CD4-positive, alpha-beta T cell treated with Interleukin-10 for 1 hour (primary cell): ENCODE data around the gene GNE.
"Not testable (repeated sequence)": the region's sequence is repeated elsewhere in the genome, so short reads cannot be mapped to it uniquely, and the experiment has no call there.

ENCODE experiments used
- DNase-seq: peaks from one replicate; pipeline ENCODE4 v3.0.0-alpha.2; 2020

GNE gene

GRCh38 chr9:36263683-36264082 lies 5.4 kb upstream of the GNE start:
- DNase-seq, result no peak

GRCh38 chr9:36258996-36259533 lies 817 bp upstream of the GNE start:
- DNase-seq, result no peak

- no peak for DNase-seq
Observed at GRCh38 chr9:36251428-36251827, 6.8 kb downstream of the GNE start.

- no peak for DNase-seq
Observed at GRCh38 chr9:36250079-36250478, 8.2 kb downstream of the GNE start.

- no peak for DNase-seq
Observed at GRCh38 chr9:36249189-36249588, 9.1 kb downstream of the GNE start.

GRCh38 chr9:36248061-36248460 lies 10.2 kb downstream of the GNE start:
- DNase-seq, result peak; percentile 57

- no peak for DNase-seq
Observed at GRCh38 chr9:36247356-36247755, 10.9 kb downstream of the GNE start.

- DNase-seq, result no peak
Observed at GRCh38 chr9:36245906-36246305, 12.3 kb downstream of the GNE start.

- not testable (repeated sequence) for DNase-seq
Observed at GRCh38 chr9:36239675-36240074, 18.6 kb downstream of the GNE start.

- DNase-seq, result not testable (repeated sequence)
Observed at GRCh38 chr9:36239205-36239604, 19.0 kb downstream of the GNE start.

- DNase-seq, result no peak
Observed at GRCh38 chr9:36237230-36237629, 21.0 kb downstream of the GNE start.

GRCh38 chr9:36222449-36222848 lies 35.8 kb downstream of the GNE start:
- DNase-seq, result no peak

- DNase-seq, result no peak
Observed at GRCh38 chr9:36221667-36222066, 36.6 kb downstream of the GNE start.

- no peak for DNase-seq
Observed at GRCh38 chr9:36218411-36218901, 39.8 kb downstream of the GNE start.

- no peak for DNase-seq
Observed at GRCh38 chr9:36218011-36218410, 40.2 kb downstream of the GNE start.

- DNase-seq, result no peak
Observed at GRCh38 chr9:36217256-36217968, 40.8 kb downstream of the GNE start.

GRCh38 chr9:36214571-36214970 lies 43.7 kb downstream of the GNE start:
- no peak for DNase-seq

- no peak for DNase-seq
Observed at GRCh38 chr9:36213989-36214388, 44.3 kb downstream of the GNE start.

- no peak for DNase-seq
Observed at GRCh38 chr9:36213387-36213786, 44.9 kb downstream of the GNE start.

- no peak for DNase-seq
Observed at GRCh38 chr9:36211510-36211909, 46.7 kb downstream of the GNE start.

GRCh38 chr9:36210722-36211121 lies 47.5 kb downstream of the GNE start:
- no peak for DNase-seq

GRCh38 chr9:36208521-36209253 lies 49.6 kb downstream of the GNE start:
- DNase-seq, result no peak

- no peak for DNase-seq
Observed at GRCh38 chr9:36207546-36208012, 50.7 kb downstream of the GNE start.

GRCh38 chr9:36207016-36207415 lies 51.2 kb downstream of the GNE start:
- DNase-seq, result no peak
